Sigmoid colon (tissue), 4 donors: ENCODE measurements around the gene NTPCR.

Source experiments
- CTCF ChIP-seq, 4 experiments: fragments of 450-650 bp in 3 of 4; fragments of 200-600 bp in 1 of 4; IDR thresholded peaks; one replicate each; pipeline ENCODE4 v1.5.1; 2016 to 2019; ENCODE audit warnings: antibody characterized with exemption in 4 of 4, mild to moderate bottlenecking in 3 of 4, moderate library complexity in 2 of 4
- EP300 ChIP-seq, 4 donors: sonication (generic); formaldehyde crosslinking; IDR thresholded peaks; one replicate each; pipeline ENCODE4 v1.6.1; 2017; ENCODE audit warnings: antibody characterized with exemption in 4 of 4

DNA sequence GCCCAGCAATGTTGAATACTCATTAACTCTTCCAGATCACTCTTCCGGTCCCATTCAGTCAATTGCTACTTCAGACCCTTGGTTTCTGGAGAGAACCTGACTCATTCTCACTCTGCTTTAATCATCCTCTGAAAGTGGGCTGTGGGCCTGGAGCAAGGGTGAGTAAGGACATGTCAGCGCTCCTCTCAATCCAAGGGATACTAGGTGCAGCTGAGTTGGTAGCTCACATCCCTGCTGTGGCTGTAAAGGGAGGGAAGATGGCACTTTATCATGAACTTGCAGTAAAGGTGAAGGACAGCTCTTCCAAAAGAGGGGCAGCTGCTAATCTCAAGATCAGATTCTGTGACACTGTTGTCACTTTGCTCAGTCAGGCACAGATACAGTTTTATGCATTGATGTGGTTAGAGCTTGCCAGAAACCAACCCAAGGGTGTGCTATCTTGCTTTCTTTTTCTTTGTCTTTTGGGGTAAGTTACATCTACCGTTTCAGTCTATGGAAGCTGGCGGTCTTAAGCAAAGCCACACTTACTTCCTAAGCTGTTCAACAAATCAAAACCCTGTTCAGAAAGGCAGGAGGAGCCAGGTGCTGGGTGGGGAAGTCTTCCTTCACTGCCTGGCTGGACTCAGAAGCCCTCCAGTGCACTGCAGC lies 26.5 kb upstream of the NTPCR start:
- TF ChIP-seq CTCF (IDR thresholded peaks at IDR 0.05) = no peak
- no peak for TF ChIP-seq EP300 (IDR thresholded peaks at IDR 0.05)
